ENCODE results near the gene MED25. TPM values are rescaled to one million over a fixed set of nuclear protein-coding genes. Genes with fewer than 3 reads are reported as not detected.
A peak's percentile ranks its signal among the peaks of the same experiment; 100 is the strongest.

The MED25 gene
- polyA plus RNA-seq, 3 donors, result 21.8 to 38.8 (median 22.4) TPM

DNA sequence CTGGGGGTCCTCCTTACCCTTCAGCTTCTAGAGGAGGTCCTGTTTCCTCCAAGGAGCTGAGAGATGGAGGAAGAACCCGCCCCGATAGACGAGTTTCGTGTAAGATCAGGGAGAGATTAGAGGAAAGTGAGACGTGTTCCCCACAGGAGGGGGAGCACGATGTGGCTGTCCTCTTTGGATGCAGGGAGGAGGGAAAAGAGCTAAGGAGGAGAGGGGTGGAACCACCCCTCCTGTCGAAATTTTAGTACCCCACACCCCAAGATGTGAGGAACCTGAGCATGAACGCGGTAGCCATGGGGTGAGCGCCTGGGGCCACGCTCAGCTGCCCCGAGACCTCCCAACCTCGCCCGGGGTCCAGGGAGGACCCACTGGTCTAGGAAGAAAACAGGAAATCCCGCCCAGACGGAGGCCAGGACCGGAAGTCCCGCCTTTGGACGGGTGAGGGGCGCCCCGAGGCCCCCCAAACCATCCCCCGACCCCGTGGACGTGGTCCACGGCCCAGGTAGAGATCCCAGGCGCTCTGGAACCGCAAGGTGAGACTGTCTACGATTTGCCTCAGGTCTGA is 57.9 kb downstream of the MED25 start:
- WGBS, 3 donors, result 0 to 1% (median 1%) methylated on average over 25 to 28 of the region's 28 CpGs
- H3K27ac ChIP-seq (ENCODE audit: low read depth, low read length), result peak overlapping the region; percentile 82

DNA sequence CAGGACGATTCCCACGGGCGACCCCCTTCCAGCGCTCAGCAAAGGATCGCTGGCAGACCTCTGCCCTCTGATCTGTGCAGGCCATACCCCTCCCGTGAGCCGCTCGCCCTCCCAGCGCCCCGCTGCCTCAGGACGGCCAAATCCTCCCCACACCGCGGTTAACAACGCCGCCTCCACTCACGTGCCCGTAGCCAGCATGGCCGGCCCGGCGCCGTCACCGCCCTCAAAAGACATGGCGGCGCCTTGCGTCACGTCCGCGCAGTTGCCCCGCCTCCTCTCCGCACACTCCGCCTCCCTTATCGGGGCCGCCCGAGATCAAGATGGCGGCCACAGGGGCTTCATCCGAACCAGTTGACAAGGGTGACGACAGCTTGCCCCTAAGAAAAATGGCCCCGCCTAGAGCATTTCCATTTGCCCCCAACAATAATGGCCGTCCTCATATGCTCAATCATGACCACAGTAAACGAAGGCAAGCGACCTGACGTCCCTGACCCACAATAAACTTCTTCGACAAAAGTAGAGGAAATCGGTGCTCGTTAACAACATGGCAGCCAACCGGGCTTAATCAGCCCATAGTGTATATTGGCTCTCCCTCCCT is 58.4 kb downstream of the MED25 start:
- 0 to 1% (median 0%) methylated on average over 46 of the region's 46 CpGs for WGBS, 3 donors
- H3K27ac ChIP-seq (ENCODE audit: low read depth, low read length), result peak overlapping the region; percentile 82

DNA sequence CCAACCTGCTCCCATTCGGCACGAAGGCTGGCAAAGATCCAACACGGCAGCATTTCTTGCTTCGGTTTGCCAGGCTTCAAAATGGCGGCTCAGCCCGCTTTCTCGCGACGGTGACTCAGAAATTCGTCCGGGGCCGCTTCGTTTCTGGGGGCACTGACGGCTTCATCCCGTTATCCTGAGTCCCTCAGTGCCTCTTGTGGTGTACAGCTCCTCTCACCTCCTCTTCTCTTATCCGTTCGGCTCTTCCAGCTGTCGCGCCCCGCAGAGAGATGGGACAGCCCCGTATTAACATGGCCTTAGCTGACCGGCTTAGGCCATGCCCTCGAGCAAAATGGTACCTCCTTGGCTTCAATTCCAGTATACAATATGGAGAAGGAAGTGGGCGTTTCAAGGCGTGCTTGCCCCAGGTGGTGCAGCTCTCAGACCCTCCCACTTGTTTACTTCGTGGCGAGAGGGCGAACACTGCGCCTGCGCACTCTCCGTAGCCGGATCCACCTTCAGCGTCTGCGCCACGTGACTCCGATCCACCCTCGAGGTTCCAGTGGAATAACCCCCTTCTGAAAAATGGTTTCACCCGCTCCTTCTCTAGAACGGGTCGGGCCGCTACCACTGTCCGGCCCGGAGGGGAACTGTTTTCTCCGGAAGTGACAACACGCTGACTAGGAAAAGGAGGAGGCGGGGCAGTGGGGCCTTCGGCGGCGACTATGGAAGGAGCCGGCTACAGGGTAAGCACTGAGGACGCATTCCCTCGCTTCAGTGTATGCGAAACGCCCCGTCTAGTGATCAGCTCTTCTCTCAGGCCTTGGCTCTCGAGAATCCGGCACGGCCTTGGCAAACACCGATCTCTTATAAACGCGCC is 59.2 kb downstream of the MED25 start, which contains the start of the genes AKT1S1 and TBC1D17:
AKT1S1 (minus strand) TSS at position 336 of the 859 bp plus-strand sequence. CDS start 4,060 bp downstream, outside the sequence.
TBC1D17 (plus strand) TSS at position 683 of the 859 bp plus-strand sequence; CDS start at position 705, 22 bp downstream.
- peak within 1 kb of the TSS; percentile 82 for H3K27ac ChIP-seq (ENCODE audit: low read depth, low read length)
- 0% methylated on average over 61 of the region's 61 CpGs for WGBS, 3 donors

DNA sequence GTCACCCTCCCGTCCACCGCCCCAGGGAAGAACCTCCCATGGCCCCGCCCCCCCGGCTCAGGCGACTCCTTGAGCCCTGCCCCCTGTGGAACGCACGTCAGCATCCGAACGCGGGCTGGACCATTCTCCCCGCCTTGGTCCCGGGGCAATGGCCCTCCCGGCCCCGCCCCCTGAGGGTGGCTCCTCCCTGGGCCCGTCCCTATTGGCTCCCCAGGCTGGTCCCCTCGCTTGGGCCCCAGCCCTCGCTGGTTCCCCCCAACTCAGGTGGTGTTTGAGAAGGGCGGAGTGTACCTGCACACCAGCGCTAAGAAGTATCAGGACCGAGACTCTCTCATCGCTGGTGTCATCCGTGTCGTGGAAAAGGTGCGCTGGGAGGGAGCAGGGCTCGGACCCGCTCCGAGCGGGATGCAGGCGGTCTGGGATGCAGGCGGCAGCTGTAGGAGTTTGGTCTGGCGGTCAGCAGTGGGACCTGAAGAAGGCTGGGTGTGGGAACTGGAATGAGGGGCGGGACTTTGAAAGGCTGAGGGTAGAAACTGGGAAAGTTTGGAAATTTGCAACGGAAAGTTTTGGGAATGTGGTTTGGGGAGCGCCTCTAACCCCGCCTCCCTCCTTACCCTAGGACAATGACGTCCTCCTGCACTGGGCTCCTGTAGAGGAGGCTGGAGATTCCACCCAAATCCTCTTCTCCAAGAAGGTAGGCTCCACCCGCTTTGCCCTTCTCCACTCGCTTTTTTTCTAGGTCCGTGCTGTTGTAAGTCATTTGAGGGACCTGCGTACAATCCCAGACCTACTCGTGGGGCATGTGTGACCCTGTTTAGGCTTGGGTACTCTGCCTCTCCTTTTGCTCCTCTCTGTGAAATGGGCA is 60.0 kb downstream of the MED25 start:
- H3K27ac ChIP-seq (ENCODE audit: low read depth, low read length), result no peak overlapping the region
- 9 to 10% (median 9%) methylated on average over 41 of the region's 41 CpGs for WGBS, 3 donors

DNA sequence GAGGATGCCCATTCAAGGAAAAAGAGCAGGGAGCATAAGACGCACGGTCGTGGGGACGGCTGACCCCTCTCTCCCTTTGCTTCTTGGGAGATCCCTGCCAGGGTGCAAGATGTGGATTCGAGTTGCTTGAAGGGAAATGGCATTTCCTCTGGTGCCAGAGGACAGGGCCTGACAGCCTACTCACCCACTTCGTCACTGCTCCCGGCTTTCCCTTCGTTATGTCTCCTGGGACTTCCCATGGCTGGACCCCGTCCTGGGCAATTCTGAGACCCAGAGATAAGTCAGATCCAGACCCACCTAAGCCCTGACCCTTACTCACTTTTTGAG is 60.6 kb downstream of the MED25 start:
- H3K27ac ChIP-seq (ENCODE audit: low read depth, low read length), result no peak overlapping the region
- WGBS, 3 donors, result 83 to 89% (median 84%) methylated on average over 9 of the region's 9 CpGs

DNA sequence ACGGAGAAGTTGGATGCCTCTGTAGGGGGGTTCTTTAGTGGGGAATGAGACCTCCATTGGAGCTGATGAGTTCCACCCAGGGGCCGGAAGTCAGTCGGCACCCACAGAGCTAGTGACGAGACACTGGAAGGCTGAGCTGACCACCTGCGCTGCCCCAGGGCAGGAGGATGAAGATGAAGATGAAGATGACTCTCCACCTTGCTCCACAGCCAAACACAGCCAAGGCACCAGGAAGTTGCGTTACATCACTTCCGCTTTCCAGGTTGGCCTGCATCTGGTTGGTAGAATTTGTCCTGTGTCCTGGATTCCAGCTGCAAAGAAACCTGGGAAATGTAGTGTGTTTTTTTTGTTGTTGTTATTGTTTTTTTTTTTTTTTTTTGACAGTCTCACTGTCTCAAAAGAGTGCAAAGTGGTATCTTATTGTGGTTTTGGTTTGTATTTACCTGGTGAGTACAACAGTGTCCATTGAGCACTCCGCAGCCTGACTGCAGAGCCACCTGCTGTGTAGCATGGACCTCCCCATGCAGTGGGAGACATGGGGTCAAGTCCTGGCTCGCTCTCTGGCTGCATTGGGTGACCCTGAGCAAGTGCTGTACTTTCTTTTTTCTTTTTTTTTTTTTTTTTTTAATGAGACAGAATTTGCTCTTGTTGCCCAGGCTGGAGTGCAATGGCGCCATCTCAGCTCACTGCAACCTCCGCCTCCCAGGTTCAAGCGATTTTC is 61.3 kb downstream of the MED25 start:
- 93 to 96% (median 93%) methylated on average over 12 of the region's 12 CpGs for WGBS, 3 donors
- H3K27ac ChIP-seq (ENCODE audit: low read depth, low read length), result no peak overlapping the region

DNA sequence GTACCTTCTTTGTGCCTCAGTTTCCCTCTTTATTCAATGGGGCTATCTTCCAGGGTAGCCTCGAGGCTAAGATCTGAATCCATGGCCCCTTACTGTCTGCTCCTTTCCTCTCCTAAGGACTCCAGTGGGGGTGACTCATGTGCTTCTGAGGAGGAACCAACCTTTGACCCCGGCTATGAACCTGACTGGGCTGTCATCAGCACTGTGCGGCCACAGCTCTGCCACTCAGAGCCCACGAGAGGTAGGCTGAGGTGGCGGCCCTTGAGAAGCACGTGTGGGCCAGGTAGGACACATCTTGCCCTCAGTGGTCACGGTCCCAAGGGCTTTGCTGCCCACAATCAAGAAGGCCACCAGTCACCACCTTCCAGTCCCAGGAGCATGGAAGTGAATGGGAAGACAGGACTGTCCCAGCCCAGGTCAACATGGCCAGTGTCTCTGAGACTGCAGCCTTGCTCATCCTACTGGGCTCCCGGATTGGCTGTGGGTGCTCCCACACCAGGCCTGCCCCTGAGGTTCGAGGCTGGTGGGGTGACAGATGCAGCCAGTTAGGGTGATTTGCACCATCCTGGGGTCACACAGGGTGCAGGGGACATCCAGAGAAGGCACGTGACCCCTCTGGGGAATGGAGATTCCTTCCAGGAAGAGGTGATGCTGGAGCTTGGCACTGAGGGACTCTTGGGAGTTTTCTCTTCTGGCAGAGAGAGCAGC is 62.2 kb downstream of the MED25 start:
- 88 to 93% (median 91%) methylated on average over 10 of the region's 10 CpGs for WGBS, 3 donors
- no peak overlapping the region for H3K27ac ChIP-seq (ENCODE audit: low read depth, low read length)

DNA sequence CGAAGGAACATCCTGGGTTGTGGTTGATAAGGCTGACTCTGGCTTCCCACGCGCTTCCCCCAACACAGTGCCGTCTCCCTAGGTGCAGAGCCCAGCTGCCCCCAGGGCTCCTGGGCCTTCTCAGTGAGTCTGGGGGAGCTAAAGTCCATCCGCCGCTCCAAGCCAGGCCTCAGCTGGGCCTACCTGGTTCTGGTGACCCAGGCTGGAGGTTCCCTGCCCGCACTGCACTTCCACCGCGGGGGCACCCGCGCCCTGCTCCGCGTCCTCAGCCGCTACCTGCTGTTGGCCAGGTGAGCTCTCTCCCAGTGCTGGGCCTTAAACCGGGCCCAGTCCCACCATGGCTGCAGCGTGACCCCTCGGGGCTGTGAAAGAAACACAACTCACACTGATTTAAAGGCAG is 63.1 kb downstream of the MED25 start:
- no peak overlapping the region for H3K27ac ChIP-seq (ENCODE audit: low read depth, low read length)
- WGBS, 3 donors, result 96 to 100% (median 97%) methylated on average over 17 of the region's 17 CpGs

DNA sequence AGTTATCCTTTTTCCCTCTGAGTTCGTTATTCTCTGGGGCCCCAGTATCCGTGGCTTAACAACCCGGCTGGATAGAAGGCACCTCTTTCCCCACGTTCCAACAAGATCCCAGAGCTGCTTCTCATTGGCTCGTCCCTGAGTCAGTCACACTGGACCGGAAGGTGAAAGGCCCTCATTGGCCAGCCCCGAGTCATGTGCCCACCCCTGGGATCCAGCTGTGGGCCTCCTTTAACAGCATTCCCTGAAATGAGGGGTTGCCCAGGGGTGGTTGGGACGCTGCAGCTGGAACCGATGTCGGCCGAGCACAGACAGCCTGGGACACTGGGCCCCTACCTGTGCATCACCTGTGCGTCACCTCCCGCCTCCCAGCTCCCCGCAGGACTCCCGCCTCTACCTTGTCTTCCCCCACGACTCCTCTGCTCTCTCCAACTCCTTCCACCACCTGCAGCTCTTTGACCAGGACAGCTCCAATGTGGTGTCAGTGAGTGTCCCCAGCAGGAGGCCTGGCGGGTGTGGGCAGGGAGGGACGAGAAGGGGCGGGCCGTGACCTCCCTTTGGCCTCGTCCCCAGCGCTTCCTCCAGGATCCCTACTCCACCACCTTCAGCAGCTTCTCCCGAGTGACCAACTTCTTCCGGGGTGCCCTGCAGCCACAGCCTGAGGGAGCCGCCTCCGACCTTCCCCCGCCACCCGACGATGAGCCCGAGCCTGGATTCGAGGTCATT is 63.7 kb downstream of the MED25 start:
- 89 to 94% (median 91%) methylated on average over 30 to 31 of the region's 31 CpGs for WGBS, 3 donors
- H3K27ac ChIP-seq (ENCODE audit: low read depth, low read length), result no peak overlapping the region

DNA sequence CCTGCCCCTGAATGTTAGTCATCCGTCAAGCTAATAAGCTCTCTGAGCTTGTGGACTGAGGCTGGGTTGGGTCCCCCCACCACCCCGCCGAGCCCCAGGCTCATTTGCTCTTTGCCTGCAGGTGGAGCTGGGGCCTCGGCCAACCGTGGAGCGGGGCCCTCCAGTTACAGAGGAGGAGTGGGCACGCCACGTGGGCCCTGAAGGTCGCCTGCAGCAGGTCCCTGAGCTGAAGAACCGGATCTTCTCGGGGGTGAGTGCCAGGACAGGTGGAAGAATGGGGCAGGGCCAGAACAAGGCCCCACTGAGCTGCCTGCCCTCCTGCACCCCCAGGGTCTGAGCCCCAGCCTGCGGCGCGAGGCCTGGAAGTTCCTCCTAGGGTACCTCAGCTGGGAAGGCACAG is 64.6 kb downstream of the MED25 start:
- 96 to 98% (median 97%) methylated on average over 13 to 14 of the region's 14 CpGs for WGBS, 3 donors
- H3K27ac ChIP-seq (ENCODE audit: low read depth, low read length), result no peak overlapping the region

DNA sequence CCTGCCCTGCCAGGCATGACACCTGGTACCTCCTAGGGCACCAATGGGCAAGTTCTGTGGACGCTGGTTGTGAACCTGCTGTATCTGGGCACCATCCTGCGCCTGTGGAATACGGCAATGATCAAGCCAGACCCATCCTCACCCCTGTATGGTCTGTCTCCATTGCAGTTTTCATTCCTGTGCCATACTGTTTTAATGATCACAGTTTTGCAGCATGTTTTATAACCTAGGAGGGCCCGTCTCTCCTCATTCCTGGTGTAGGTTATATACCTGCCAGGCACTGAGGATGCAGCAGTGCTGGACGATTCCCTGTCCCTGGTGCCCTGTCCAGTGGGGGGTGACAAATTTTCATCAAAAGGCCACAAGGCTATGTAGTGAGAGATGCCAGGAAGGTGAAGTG is 65.0 kb downstream of the MED25 start:
- H3K27ac ChIP-seq (ENCODE audit: low read depth, low read length), result no peak overlapping the region
- 96 to 99% (median 99%) methylated on average over 5 of the region's 5 CpGs for WGBS, 3 donors

DNA sequence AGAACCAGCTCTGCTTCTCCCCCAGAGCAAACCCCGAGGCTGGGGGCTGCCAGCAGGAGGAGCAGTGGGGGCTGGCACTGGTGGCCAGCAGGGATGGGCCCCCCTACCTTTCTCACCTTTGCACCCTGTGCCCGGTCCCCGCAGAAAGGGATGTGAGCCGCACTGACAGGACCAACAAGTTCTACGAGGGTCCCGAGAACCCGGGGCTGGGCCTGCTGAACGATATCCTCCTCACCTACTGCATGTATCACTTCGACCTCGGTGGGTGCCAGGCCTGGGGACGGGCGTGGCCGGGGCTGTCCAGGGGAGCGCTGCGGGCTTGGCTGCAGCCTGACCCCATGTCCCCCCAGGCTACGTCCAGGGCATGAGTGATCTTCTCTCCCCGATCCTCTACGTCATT is 66.0 kb downstream of the MED25 start:
- 92 to 93% (median 92%) methylated on average over 18 of the region's 18 CpGs for WGBS, 3 donors
- H3K27ac ChIP-seq (ENCODE audit: low read depth, low read length), result no peak overlapping the region

DNA sequence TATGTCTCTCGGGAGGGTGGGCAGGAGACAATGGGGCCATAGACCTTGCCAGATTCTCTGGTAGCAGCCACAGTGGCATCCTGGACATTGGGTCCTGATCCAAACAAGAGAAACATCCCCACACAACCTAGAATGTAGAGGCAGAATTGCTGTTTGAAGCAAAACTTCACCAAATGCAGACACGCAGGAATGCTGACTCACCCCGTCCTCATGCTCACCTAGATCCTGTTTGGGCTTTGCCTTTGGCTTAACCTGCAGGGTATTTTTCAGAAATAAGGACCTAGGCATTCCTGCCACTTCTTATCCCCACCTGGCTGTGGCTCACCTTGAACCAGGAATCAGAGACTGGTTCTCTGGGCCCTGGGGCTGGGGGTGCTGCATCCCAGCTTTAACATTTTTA is 66.7 kb downstream of the MED25 start:
- 91 to 98% (median 92%) methylated on average over 3 of the region's 3 CpGs for WGBS, 3 donors
- no peak overlapping the region for H3K27ac ChIP-seq (ENCODE audit: low read depth, low read length)
